ENCODE results near the gene BCHE. TPM values are rescaled to one million over a fixed set of nuclear protein-coding genes. Genes with fewer than 3 reads are reported as not detected.

Gene BCHE
- total RNA-seq, 1 experiment from 2014 or later: 1.3 TPM

GRCh38 chr3:165835431-165835830, 1.8 kb downstream of the BCHE start:
- no peaks in the 10 kb centered on the region for H3K4me1 Mint-ChIP-seq (ENCODE audit: low read depth, unreplicated experiment)
- DNase-seq: no peak
- H3K9me3 Mint-ChIP-seq (ENCODE audit: low read depth, unreplicated experiment): no peaks in the 10 kb centered on the region
- intact Hi-C loops (cut with micrococcal nuclease; ENCODE audit: unreplicated experiment): loop anchor here (10.0 kb wide), 1 partner anchor 581 kb away; no protein-coding TSS in a partner anchor
- H3K27ac Mint-ChIP-seq (ENCODE audit: unreplicated experiment): no peak overlapping the region
- no peak for TF ChIP-seq CTCF (IDR thresholded peaks at IDR 0.05; ENCODE audit: unreplicated experiment)
- CTCF ChIA-PET: no interaction called here
- no TSS peak for BruUV-seq (replicated peaks)
- H3K27me3 Mint-ChIP-seq (ENCODE audit: unreplicated experiment): no peaks in the 10 kb centered on the region
- no peak overlapping the region for H3K4me3 Mint-ChIP-seq (ENCODE audit: low read depth, unreplicated experiment)
- no peaks in the 10 kb centered on the region for H3K36me3 Mint-ChIP-seq (ENCODE audit: insufficient read depth, unreplicated experiment)

GRCh38 chr3:165830746-165831145, 6.5 kb downstream of the BCHE start:
- CTCF ChIA-PET: no interaction called here
- no peaks in the 10 kb centered on the region for H3K36me3 Mint-ChIP-seq (ENCODE audit: insufficient read depth, unreplicated experiment)
- DNase-seq: no peak
- no peaks in the 10 kb centered on the region for H3K4me1 Mint-ChIP-seq (ENCODE audit: low read depth, unreplicated experiment)
- no peaks in the 10 kb centered on the region for H3K9me3 Mint-ChIP-seq (ENCODE audit: low read depth, unreplicated experiment)
- intact Hi-C loops (cut with micrococcal nuclease; ENCODE audit: unreplicated experiment): loop anchor here (5.0 to 10.0 kb wide), 2 partner anchors 188 to 576 kb away; no protein-coding TSS in a partner anchor
- no peak overlapping the region for H3K27ac Mint-ChIP-seq (ENCODE audit: unreplicated experiment)
- H3K27me3 Mint-ChIP-seq (ENCODE audit: unreplicated experiment): no peaks in the 10 kb centered on the region
- no TSS peak for BruUV-seq (replicated peaks)
- H3K4me3 Mint-ChIP-seq (ENCODE audit: low read depth, unreplicated experiment): no peak overlapping the region
- no peak for TF ChIP-seq CTCF (IDR thresholded peaks at IDR 0.05; ENCODE audit: unreplicated experiment)

- no peaks in the 10 kb centered on the region for H3K27me3 Mint-ChIP-seq (ENCODE audit: unreplicated experiment)
- BruUV-seq (replicated peaks): no TSS peak
- no peaks in the 10 kb centered on the region for H3K36me3 Mint-ChIP-seq (ENCODE audit: insufficient read depth, unreplicated experiment)
- H3K4me3 Mint-ChIP-seq (ENCODE audit: low read depth, unreplicated experiment): no peak overlapping the region
- H3K9me3 Mint-ChIP-seq (ENCODE audit: low read depth, unreplicated experiment): no peaks in the 10 kb centered on the region
- no peaks in the 10 kb centered on the region for H3K4me1 Mint-ChIP-seq (ENCODE audit: low read depth, unreplicated experiment)
- DNase-seq: no peak
- no peak overlapping the region for H3K27ac Mint-ChIP-seq (ENCODE audit: unreplicated experiment)
- TF ChIP-seq CTCF (IDR thresholded peaks at IDR 0.05; ENCODE audit: unreplicated experiment): no peak
- intact Hi-C loops (cut with micrococcal nuclease; ENCODE audit: unreplicated experiment): no loop called here
- CTCF ChIA-PET: no interaction called here
Measured at GRCh38 chr3:165827883-165828282, 9.3 kb downstream of the BCHE start.

GRCh38 chr3:165827233-165827632, 10.0 kb downstream of the BCHE start:
- Mint-ChIP-seq H3K36me3 (ENCODE audit: insufficient read depth, unreplicated experiment) (no peaks in the 10 kb centered on the region), H3K4me1 (ENCODE audit: low read depth, unreplicated experiment) (no peaks in the 10 kb centered on the region), H3K4me3 (ENCODE audit: low read depth, unreplicated experiment) (no peak overlapping the region), H3K27me3 (ENCODE audit: unreplicated experiment) (no peaks in the 10 kb centered on the region), H3K27ac (ENCODE audit: unreplicated experiment) (no peak overlapping the region), H3K9me3 (ENCODE audit: low read depth, unreplicated experiment) (no peaks in the 10 kb centered on the region)
- TF ChIP-seq CTCF (IDR thresholded peaks at IDR 0.05; ENCODE audit: unreplicated experiment): no peak
- CTCF ChIA-PET: no interaction called here
- no TSS peak for BruUV-seq (replicated peaks)
- intact Hi-C loops (cut with micrococcal nuclease; ENCODE audit: unreplicated experiment): no loop called here
- DNase-seq: no peak

Data from Calu3 (cell line).